Activated CD8-positive, alpha-beta memory T cell treated with anti-CD3 and anti-CD28 coated beads for 24 hours (primary cell): ENCODE data around the gene MYL6B.
"Not testable (repeated sequence)": the region's sequence is repeated elsewhere in the genome, so short reads cannot be mapped to it uniquely, and the experiment has no call there.

Source experiments
- DNase-seq: peaks from one replicate; pipeline ENCODE4 v3.0.0-alpha.2; 2020

The MYL6B gene

GRCh38 chr12:56186957-56187356 lies 34.6 kb downstream of the MYL6B start:
- DNase-seq = no peak

- DNase-seq = no peak
These were observed 35.9 kb downstream of the MYL6B start for GRCh38 chr12:56188131-56188777.

- no peak for DNase-seq
These were observed 36.4 kb downstream of the MYL6B start for GRCh38 chr12:56188778-56189098.

- peak; percentile 91 for DNase-seq
These were observed 36.9 kb downstream of the MYL6B start, which contains the start of gene SMARCC2 for GRCh38 chr12:56189099-56189917. SMARCC2 (minus strand) TSS chr12:56189483; CDS start chr12:56189461, 22 bp downstream.

GRCh38 chr12:56189918-56190694 lies 37.7 kb downstream of the MYL6B start:
- DNase-seq = peak; percentile 100

GRCh38 chr12:56190695-56191155 lies 38.3 kb downstream of the MYL6B start:
- DNase-seq = no peak

GRCh38 chr12:56192582-56192981 lies 40.2 kb downstream of the MYL6B start:
- DNase-seq = no peak

- DNase-seq = peak; percentile 75
These were observed 40.7 kb downstream of the MYL6B start for GRCh38 chr12:56193025-56193578.

- DNase-seq = not testable (repeated sequence)
These were observed 44.6 kb downstream of the MYL6B start for GRCh38 chr12:56196818-56197550.

- no peak for DNase-seq
These were observed 45.7 kb downstream of the MYL6B start for GRCh38 chr12:56197921-56198635.

- no peak for DNase-seq
These were observed 46.4 kb downstream of the MYL6B start for GRCh38 chr12:56198836-56199235.

GRCh38 chr12:56202366-56202765 lies 50.0 kb downstream of the MYL6B start:
- no peak for DNase-seq

- DNase-seq = no peak
These were observed 50.5 kb downstream of the MYL6B start for GRCh38 chr12:56202838-56203237.

- DNase-seq = no peak
These were observed 51.9 kb downstream of the MYL6B start for GRCh38 chr12:56204275-56204674.

GRCh38 chr12:56205445-56205844 lies 53.1 kb downstream of the MYL6B start:
- no peak for DNase-seq

- no peak for DNase-seq
These were observed 54.2 kb downstream of the MYL6B start for GRCh38 chr12:56206452-56207166.
